ENCODE measurements around the gene PKD2L1.

Gene PKD2L1

DNA sequence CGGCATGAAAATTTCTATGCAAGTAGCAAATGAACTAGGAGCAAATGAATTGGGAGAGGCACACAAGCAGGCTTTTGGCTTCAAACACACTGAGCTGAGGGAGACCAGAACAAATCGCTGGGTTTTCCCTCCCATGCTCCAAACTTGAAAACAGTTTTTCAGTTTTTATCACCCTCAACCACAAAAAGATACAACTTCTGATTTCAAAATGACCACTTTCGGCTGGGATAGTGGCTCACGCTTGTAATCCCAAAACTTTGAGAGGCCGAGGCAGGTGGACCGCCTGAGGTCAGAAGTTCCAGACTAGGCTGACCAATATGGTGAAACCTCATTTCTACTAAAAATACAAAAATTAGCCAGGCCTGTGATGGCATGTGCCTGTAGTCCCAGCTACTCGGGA is 91.6 kb downstream of the PKD2L1 start:
- POLR2A ChIA-PET (ENCODE audit: low non-redundant PET) = no interaction called here
- CTCF ChIA-PET = interaction anchor here (0.7 kb wide), 1 partner anchor 386 kb away, joined by 3 read pairs; no protein-coding TSS in a partner anchor
- TF ChIP-seq, protein P1, sequence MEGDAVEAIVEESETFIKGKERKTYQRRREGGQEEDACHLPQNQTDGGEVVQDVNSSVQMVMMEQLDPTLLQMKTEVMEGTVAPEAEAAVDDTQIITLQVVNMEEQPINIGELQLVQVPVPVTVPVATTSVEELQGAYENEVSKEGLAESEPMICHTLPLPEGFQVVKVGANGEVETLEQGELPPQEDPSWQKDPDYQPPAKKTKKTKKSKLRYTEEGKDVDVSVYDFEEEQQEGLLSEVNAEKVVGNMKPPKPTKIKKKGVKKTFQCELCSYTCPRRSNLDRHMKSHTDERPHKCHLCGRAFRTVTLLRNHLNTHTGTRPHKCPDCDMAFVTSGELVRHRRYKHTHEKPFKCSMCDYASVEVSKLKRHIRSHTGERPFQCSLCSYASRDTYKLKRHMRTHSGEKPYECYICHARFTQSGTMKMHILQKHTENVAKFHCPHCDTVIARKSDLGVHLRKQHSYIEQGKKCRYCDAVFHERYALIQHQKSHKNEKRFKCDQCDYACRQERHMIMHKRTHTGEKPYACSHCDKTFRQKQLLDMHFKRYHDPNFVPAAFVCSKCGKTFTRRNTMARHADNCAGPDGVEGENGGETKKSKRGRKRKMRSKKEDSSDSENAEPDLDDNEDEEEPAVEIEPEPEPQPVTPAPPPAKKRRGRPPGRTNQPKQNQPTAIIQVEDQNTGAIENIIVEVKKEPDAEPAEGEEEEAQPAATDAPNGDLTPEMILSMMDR (conservative IDR thresholded peaks at IDR 0.05; ENCODE audit: low read depth) = no peak
- H3K27ac ChIP-seq = no peak overlapping the region
- no peak for DNase-seq (ENCODE audit: low spot score)

All from RWPE1 (cell line).